Measurements from ENCODE around the gene PEMT. TPM values are rescaled to one million over a fixed set of nuclear protein-coding genes. Genes with fewer than 3 reads are reported as not detected.
"Not testable (repeated sequence)": the region's sequence is repeated elsewhere in the genome, so short reads cannot be mapped to it uniquely, and the experiment has no call there.

The PEMT gene, protein sequence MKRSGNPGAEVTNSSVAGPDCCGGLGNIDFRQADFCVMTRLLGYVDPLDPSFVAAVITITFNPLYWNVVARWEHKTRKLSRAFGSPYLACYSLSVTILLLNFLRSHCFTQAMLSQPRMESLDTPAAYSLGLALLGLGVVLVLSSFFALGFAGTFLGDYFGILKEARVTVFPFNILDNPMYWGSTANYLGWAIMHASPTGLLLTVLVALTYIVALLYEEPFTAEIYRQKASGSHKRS
- polyA plus RNA-seq (ENCODE audit: insufficient read length): 24.2 TPM

DNA sequence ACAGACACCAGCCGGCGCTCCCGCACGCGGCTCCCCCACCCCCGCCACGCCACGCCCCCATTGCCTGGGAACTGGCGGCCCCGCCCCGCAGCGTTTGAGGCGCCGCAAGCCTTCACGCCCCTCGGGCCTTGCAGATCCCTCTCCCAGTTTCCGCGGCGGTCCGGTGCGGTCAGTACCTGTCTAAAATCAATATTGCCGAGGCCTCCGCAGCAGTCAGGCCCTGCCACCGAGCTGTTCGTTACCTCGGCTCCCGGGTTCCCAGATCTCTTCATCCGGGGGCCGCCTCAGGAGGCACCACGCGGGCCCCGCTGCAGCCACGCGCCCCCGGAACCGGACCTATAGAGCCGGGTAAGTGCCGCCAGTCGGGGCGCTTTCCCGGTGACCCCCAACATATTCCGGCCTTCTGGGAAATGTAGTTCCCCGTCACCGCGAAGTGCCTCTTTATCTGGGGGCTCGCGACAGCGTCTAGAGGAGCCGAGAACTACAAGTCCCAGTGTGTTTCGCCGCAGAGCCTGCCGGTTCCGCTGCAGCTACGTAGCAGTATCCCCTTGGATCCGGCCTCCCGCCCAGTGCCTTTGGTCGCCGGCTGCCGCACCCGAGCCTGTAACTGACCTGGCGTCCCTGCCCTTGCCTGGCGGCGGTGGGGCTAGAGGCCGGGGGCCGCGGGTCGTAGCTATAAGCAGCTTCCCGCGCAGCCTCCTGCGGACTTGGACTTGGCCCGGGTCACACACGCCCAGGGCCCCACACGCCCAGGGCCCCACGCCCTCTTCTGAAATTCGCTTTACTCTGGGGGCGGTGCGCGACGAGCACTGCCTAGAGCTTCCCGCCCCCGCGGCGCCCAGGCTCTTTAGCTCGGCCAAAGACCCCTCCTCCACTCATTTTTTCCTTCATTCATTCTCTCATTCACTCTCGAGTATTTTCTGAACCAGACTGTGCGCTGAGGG is at the start of gene PEMT:
Gene PEMT, minus strand, starts transcription at position 354 of the 944 bp plus-strand sequence. Its CDS starts 82 bp downstream, at position 272.
- peak; percentile 97 for DNase-seq (ENCODE audit: low read depth)

DNA sequence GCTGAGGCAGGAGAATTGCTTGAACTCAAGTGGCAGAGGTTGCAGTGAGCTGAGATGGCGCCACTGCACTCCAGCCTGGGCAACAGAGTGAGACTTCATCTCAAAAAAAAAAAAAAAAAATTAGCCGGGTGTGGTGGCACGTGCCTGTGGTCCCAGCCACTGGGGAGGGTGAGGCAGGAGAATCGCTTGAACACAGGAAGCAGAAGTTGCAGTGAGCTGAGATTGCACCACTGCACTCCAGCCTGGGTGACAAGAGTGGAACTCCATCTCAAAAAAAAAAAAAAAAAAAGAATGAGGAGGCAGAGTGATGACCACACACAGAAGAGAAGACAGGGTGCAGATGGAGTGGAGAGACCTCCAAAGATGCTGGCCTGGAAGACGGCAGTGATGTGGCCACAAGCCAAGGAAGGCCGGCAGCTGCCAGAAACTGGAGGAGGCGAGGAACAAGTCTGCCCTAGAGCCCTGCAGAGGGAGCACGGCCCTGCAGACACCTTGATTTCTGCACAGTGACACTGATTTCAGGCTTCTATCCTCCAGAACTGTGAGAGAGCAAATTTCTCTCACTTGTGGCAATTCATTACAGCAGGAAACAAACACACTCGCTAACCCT is 48.3 kb upstream of the PEMT start:
- DNase-seq (ENCODE audit: low read depth): not testable (repeated sequence)

DNA sequence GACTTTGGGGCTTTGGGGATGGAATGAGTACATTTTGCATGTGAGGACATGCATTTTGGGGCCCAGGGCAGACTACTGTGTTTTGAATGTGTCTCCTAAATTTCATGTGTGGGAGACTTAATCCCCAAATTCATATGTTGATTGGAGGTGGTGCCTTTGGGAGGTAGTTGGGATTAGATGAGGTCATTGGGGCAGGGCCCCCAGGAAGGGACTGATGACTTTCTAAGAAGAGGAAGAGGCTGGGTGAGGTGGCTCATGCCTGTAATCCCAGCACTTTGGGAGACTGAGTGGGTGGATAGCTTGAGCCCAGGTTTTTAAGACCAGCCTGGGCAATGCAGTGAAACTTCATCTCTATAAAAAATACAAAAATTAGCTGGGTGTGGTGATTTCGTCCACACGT is 47.0 kb upstream of the PEMT start:
- no peak for DNase-seq (ENCODE audit: low read depth)

DNA sequence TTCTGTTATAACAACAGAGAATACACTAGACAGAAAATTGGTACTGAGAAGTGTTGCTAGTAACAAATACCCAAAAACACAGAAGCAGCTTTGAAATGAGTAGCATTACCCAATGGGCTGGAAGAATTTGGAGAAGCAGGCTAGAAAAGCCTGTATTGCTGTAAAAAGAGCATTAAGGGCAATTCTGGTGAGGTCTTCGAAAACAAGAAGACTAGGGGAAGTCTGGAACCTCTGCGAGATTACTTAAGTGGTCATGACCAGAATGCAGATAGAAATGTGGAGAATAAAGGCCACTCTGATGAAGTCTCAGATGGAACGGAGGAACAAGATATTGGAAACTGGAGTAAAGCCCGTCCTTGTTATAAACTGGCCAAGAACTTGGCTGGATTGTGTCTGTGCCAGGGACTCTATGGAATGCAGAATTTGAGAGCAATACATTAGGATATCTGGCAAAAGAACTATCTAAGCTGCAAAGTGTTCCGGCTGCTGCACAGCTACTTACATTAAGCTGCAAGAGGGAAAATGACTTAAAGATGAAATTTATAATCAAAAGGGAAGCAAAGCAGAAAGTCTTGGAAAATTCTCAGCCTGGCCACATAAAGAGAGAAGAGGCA is 44.9 kb upstream of the PEMT start:
- DNase-seq (ENCODE audit: low read depth): peak; percentile 8

DNA sequence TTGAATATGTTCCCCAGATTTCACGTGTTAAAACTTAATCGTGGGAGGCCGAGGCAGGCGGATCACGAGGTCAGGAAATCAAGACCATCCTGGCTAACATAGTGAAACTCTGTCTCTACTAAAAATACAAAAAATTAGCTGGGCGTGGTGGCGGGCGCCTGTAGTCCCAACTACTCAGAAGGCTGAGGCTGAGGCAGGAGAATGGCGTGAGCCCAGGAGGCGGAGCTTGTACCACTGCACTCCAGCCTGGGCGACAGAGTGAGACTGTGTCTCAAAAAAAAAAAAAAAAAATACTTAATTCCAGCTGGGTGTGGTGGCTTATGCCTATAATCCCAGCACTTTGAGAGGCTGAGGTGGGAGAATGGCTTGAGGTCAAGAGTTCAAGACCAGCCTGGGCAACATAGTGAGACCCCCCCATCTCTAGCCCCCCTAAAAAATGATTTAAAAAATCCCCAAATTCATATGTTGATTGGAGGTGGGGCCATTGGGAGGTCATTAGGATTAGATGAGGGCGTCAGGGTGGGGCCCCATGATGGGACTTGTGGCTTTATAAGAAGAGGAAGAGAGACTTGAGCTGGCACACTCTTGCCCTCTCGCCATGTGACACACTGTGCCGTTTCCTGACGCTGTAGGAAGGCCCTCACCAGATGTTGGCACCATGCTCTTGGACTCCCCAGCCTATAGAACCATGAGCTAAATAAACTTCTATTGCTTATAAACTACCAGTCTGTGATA is 44.2 kb upstream of the PEMT start:
- not testable (repeated sequence) for DNase-seq (ENCODE audit: low read depth)

DNA sequence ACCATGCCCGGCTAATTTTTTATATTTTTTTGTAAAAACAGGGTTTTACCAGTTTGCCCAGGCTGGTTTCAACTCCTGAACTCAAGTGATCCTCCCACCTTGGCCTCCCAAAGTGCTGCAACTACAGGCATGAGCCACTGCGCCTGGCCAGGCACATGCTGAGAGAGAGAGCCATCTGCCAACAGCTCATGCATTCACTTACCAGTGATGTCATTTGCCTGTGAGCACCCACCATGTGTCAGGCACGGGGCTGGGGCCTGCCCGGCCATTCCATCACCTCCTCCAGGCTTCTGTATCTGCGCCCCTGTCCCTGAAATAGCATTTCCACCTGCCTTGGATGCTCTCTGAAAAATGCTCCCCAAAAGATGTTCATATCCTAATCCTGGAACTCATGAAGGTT is 43.6 kb upstream of the PEMT start:
- no peak for DNase-seq (ENCODE audit: low read depth)

DNA sequence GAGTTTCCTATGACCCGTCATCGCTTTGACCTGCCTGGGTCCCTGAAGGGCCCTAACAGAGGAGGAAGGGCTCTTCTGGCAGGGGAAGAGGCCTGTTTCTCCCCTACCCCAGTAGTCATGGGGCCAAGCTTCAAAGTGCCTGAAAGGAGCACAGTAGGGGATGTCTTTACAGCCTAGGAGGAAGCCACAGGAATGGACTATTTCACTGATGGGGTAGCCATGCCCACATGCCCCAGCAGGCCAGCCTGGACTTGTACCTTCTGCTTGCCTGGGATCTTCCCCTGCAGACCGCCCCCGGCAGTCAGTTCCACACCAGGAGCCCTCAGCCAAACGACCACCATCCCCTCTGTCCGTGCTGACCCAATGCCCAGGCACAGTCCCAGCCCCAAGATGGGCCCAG is 41.8 kb upstream of the PEMT start:
- no peak for DNase-seq (ENCODE audit: low read depth)

DNA sequence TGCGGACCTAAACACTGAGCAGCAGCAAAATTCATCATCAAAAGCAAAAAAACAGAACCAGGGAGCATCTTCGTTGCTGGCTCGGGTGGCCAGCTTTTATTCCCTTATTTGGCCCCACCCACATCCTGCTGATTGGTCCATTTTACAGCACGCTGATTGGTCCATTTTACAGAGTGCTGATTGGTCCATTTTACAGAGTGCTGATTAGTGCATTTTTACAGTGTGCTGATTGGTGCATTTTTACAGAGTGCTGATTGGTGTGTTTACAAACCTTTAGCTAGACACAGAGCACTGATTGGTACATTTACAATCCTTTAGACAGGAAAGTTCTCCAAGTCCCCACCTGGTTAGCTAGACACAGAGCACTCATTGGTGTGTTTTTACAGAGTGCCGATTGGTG is 41.2 kb upstream of the PEMT start:
- DNase-seq (ENCODE audit: low read depth): not testable (repeated sequence)

DNA sequence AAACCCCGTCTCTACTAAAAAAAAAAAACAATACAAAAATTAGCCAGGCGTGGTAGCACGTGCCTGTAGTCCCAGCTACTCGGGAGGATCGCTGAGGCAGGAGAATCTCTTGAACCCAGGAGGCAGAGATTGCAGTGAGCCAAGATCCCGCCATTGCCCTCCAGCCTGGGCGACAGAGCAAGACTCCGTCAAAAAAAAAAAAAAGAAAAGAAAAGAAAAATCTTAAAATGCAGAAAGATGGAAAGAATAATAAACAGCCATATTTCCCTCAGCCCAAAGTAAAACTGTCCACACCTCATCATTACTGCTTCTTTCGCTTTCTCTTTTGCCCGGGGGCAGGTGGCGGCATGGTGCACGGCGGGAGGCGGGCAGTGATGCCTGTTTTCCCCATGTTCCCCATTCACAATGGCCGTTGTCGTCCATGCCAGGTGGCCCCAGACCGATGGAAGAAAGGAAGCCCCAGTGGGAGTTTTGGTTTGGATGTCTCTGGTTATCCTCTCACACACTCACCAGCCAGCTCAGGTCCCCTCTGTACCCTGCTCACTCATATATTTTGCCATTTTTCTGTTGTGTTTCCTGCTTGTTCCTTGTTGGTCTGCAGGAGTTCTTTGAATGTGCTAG is 37.0 kb upstream of the PEMT start:
- DNase-seq (ENCODE audit: low read depth): no peak

DNA sequence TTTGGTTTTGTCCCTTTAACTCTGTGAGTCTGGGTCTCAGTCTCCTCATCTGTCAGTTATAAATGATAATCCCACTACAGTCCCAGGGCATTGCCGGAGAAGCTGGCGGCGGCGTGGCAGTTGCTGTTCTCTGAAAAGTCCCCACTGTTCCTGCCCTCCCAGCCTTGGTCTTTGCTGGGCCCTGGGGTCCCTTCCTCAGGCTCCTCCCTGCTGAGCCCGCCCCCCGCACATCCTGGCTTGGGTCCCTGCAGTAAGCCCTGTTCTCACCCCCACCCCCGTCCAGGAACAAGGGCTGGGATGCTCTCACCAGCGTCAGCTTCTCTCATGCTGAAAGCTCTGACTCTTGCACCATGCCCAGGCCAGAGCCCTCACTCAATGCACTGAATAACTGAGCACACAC is 35.3 kb upstream of the PEMT start:
- DNase-seq (ENCODE audit: low read depth): no peak

DNA sequence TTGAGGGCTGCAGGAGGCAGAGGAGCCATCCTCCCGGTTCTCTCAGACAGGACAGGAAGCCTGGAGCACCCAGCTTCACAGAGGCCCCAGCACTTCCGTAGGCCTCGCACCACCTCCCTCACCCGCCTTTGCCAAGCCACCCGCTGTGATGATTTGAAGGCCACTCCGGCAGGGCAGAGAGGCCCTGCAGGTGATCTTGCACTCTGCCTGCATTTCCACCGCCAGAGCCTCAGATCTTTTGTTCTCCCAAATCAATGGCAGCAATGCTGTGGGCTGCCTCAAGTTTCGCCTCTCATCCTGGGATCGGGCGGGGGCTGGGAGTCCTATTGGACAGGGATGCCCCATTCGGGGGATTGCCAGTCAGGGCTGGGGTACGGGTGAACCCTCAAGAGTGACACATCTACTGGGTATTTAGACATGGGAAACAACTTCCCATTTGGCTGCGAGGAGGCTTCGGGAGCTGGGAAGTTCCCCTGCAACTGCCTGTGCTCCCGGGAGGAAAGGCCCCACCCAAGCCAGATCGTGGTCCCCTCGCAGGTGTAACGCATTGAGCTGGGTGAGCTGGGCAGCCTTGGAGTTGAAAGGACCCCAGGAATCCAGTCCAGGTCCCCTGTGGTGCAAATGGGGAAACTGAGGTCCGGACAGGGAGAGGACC is 34.8 kb upstream of the PEMT start:
- DNase-seq (ENCODE audit: low read depth): no peak

DNA sequence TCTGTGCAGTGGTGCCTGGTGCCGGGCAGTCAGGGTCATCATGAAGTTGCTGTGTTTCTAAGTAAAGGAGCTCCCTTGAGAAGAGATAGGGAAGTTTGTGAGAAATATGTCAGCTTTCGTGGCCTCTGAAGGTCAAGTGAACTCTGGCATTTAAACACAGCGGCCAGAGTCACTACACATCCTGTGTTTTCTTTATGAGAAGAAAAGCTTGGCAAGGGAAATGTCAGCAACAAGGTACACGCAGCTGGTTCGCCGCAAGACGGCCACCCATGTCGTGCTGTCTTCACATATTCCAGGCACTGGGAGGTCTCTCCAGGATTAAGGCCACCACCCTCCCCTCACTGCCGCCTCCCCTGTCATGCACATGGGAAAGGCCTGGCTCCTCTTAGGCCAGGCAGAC is 33.2 kb upstream of the PEMT start:
- no peak for DNase-seq (ENCODE audit: low read depth)

DNA sequence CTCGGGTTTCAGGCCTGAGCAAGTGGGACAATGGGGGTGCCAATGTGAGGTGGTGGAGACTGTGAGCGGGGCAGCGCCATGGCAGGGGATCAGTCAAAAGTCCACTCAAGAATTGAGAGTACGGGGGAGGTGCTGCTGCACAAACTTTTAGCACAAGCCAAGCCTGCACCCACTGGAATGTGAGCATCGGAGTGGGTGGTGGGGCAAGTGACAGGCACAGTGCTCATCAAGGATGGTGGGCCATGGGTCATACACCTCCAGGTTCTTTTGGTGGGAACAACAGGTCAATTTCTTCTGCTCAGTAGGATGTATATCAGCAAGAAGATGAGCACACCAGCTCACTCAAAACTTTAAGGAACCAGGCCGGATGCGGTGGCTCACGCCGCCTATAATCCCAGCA is 32.4 kb upstream of the PEMT start:
- DNase-seq (ENCODE audit: low read depth): no peak

DNA sequence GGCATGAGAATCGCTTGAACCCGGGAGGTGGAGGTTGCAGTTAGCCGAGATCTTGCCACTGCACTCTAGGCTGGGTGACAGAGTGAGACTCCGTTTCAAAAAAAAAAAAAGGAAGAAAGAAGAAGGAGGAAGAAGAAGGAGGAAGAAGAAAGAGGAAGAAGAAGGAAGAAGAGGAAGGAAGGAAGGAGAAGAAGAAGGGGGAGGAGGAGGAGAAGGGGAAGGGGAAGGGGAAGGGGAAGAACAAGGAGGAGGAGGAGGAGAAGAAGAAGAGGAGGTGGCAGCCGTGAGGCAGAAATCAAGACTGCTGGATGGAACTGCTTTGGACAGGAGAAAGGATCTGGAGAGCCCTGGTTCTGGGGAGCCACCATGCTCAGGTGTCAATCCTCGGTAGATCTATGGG is 29.7 kb upstream of the PEMT start:
- DNase-seq (ENCODE audit: low read depth): no peak

DNA sequence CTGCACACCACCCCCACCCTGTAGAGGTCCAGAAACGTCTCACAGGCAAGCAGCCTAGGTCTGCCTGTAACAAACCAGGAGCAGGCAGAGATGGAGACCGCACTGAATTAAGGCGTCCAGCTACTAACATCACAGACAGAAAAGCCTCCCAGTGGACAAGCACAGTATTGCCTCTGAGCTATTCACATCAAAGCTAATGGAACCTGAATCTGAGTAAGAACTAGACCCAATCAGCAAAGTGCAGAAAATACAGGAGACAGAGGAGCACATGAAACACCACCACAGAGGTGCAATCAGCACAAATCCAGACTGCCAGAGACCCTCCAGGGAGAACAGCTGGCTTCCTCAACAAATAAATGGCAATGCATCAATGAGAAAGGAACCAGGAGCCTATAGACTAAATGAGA is 22.2 kb upstream of the PEMT start:
- peak; percentile 50 for DNase-seq (ENCODE audit: low read depth)

DNA sequence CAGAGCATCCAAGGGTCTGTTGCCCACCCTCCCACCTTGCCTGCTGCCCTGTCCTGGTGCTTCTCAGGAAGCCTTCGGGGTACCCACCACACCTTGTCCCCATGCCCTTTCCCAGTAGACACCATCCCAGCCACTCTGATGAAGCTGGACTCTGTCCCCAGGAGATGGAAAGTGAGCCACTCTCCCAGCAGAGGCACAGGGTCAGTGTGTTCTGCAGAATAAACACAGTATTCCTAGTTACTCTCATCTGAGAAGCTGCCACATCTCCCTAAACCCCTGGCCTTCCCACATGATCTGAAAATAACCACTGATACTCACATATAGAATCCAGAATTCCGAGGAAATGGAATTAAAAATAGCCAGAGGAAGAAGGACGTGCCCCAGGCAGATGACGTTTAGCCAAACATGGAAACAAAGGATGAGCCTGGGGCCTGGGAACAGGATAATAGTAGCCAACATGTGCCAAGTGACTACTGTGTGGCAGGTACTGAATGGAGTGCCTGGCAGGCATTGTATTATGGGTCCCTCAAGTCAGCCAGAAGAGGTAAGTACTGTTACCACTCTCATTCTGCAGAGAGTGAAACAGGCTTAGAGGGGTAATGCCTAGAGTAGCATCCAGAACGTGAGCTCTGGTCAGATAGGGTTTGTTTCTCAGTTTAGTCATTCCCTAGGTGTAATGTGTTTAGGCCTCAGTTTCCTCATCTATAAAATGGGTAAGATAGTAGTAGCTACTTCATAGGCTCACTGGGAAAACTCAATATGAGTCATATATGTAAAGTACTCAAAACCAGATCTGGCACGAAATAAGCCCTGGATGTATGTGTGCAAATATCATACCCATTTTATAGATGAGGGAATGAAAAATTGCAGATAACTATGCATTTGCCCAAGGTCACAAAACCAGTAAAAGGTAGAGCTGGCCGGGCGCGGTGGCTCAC is 20.8 kb upstream of the PEMT start:
- DNase-seq (ENCODE audit: low read depth): no peak

DNA sequence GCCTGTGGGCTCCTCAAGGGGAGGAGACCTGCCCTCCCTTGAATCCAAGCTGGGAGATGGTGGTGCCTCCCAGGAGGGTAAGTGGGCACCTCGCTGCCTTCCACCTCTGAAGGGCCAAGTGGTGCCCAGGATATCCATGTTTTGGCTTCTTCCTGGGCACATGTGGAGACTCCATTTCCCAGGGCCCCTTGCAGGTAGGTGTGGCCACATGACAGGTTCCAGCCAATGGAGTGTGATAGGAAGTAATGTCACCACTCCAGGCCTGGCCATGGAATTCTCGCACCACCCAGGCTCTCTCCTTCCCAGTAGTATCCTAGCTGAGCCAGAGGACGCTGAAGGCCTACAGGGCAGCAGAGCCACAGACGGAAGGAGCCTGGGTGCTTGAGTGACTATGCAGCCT is 17.6 kb upstream of the PEMT start:
- DNase-seq (ENCODE audit: low read depth): no peak

DNA sequence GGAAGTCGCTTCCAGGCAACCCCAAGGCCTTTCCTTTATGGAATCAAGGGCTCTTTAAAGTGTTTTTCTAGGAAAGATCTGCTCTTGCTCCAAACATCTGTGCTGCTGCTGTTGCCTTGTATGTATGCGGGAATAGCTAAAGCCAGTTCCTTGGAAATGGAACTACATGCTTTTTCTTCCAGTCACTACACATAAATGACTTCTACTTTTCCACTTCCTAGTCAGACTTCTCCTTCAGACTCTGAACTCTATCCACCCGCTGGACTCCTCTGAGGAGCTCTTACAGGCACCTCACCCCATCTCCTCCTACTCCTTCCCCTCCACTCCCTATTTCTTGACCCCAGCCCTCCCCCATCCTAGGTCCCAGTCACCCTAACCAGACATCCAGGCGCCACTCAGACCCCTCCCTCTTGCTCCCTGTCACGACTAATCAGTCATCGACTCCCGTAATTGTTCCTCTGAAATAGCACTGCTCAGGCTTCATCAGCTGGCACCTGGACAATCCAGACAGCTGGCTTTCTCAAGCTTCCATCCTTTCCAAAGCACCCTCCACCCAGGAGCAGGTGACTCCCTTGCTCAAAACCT is 15.0 kb upstream of the PEMT start:
- DNase-seq (ENCODE audit: low read depth): no peak

DNA sequence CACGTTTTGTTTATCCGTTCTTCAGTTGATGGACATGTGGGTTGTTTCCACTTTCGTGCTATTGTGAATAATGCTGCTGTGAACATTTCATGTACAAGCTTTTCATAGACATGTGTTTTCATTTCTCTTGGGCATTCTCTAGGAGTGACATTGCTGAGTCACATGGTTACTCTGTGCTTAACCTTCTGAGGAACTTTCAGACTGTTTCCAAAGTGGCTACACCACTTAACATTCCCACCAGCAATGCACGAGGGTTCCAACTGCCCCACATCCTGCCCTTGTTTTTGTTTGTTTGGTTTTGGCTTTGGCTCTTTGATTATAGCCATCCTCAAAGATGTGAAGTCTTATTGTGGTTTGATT is 14.2 kb upstream of the PEMT start:
- DNase-seq (ENCODE audit: low read depth): no peak
